ENCODE data around the gene MPPED1. TPM values are rescaled to one million over a fixed set of nuclear protein-coding genes. Genes with fewer than 3 reads are reported as not detected.

Gene MPPED1
- total and polyA plus RNA-seq, 2 of the 13 experiments (the other 11 are each of a cell fraction or from before 2014, with no cell fraction given), result 0.77 TPM; not detected in 1

DNA sequence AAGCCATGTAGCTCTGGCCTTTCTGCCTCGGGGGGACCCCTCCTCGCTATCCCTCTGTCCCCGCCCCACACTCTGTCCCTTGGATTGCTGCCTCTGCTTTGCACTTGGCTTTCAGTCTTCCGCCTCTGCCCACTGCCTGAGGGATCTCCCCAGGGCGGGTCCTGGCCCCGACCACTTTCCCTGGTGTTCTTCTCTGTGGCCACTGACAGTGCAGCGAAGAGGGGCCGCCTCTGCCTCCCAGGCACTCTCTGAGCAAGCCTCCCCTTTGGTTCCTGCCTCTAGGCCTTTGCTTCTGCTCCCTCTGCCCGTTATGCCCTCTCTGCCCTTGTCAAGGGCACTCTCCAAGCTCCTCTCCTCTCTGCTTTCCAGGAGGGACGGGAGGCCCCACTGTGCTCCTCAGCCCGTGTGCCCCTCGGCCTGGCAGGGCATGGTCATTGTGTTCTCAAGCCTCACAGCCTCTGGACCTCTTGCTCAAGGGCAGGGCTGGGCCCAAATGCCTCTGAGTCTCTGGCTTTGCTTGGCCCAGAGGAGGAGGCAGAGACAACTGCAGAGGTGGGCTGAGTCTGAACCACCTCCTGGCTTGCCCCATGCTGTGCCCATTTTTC lies 5.5 kb upstream of the MPPED1 start:
- in situ Hi-C loops (cut with HindIII; ENCODE audit: extremely low pct_ligation_motif_present, low pct_unique_long_range_greater_than_20kb), result no loop called here
- 35% methylated on average over 12 of the region's 12 CpGs for WGBS (ENCODE audit: low lambda C conversion rate)
- H3K4me1 ChIP-seq (ENCODE audit: insufficient read depth, low read length), result peaks cover 52% of the 10 kb centered on the region

GRCh38 chr22:43407591-43407990 lies 4.2 kb upstream of the MPPED1 start:
- peak overlapping the region; percentile 45 for H3K4me2 ChIP-seq (ENCODE audit: low read depth, low read length)
- intact Hi-C loops (cut with micrococcal nuclease; ENCODE audit: unreplicated experiment), result no loop called here
- H4K20me1 ChIP-seq (ENCODE audit: insufficient read depth, low read length), result no peaks in the 10 kb centered on the region
- H3K27ac ChIP-seq (ENCODE audit: extremely low read length, insufficient read depth, low read length), result no peak overlapping the region
- ATAC-seq (peak; percentile 9; the same call in 1 of the 3 replicates), FAIRE-seq (no peak), DNase-seq (ENCODE audit: low spot score) (no peak)
- H3K27me3 ChIP-seq (ENCODE audit: control insufficient read depth in 1 of 2, insufficient read depth in 2 of 2, low read length in 2 of 2), result peaks cover 0 to 2% of the 10 kb centered on the region in 2 experiments; a peak in 1 of 5 replicates
- no peak overlapping the region for H3K9ac ChIP-seq (ENCODE audit: insufficient read depth, low read depth, low read length)
- BruUV-seq (replicated peaks), result no TSS peak
- CTCF ChIA-PET (ENCODE audit: low intra/inter-chr PET ratio, low total read pairs), result no interaction called here
- WGBS (ENCODE audit: low lambda C conversion rate), result no CpG with 5 or more reads among the region's 4 CpGs
- peaks cover 40% of the 10 kb centered on the region for H3K4me1 ChIP-seq (ENCODE audit: insufficient read depth, low read length)
- H3K36me3 ChIP-seq (replicated peaks in 1 of 2; ENCODE audit: control insufficient read depth in 1 of 2, insufficient read depth in 2 of 2, low read length in 2 of 2), result no peaks in the 10 kb centered on the region
- POLR2A ChIA-PET, result interaction anchor here (1.3 to 2.2 kb wide), 4 partner anchors 8 to 19 kb away, joined by 5 to 17 read pairs (median 7); no protein-coding TSS in a partner anchor
- H3K79me2 ChIP-seq (ENCODE audit: insufficient read depth, low read length), result no peaks in the 10 kb centered on the region
- no peaks in the 10 kb centered on the region for H3K9me3 ChIP-seq (ENCODE audit: low read length)
- in situ Hi-C loops (cut with HindIII; ENCODE audit: extremely low pct_ligation_motif_present, low pct_unique_long_range_greater_than_20kb), result no loop called here
- H3K4me3 ChIP-seq (replicated peaks in 1 of 3; ENCODE audit: insufficient read depth in 1 of 3, low read depth in 2 of 3, low read length in 3 of 3), result peak overlapping the region in 1 of 3 experiments; percentile 26; a peak in 1 of 6 replicates
- no peak overlapping the region for H2AFZ ChIP-seq (ENCODE audit: low read length)
- TF ChIP-seq ZNF335 (CRISPR knock-in tag; IDR thresholded peaks at IDR 0.05) (no peak), ZNF224 (CRISPR knock-in tag; IDR thresholded peaks at IDR 0.05) (0 out of 2 replicates have a peak, but pooled peaks have one; percentile 29), ZNF343 (CRISPR knock-in tag; IDR thresholded peaks at IDR 0.05) (no peak), ZFY (CRISPR knock-in tag; IDR thresholded peaks at IDR 0.05) (0 out of 2 replicates have a peak, but pooled peaks have one; percentile 9), HOXA5 (CRISPR knock-in tag; IDR thresholded peaks at IDR 0.05) (0 out of 2 replicates have a peak, but pooled peaks have one; percentile 11), CCDC6 (CRISPR knock-in tag; IDR thresholded peaks at IDR 0.05) (peak; percentile 41; the same call in 1 of the 2 replicates), NFE2L2 (IDR thresholded peaks at IDR 0.05; ENCODE audit: low read length) (no peak), ZBTB25 (CRISPR knock-in tag; IDR thresholded peaks at IDR 0.05) (0 out of 2 replicates have a peak, but pooled peaks have one; percentile 12)

More for the DNA sequence above, 5.5 kb upstream of the MPPED1 start:
- ChIA-PET CTCF (ENCODE audit: low intra/inter-chr PET ratio, low total read pairs) (no interaction called here), POLR2A (no interaction called here)
- ATAC-seq (no peak), DNase-seq (ENCODE audit: low spot score) (no peak), FAIRE-seq (no peak)
- no peak overlapping the region for H3K9ac ChIP-seq (ENCODE audit: insufficient read depth, low read depth, low read length)
- H3K79me2 ChIP-seq (ENCODE audit: insufficient read depth, low read length), result no peaks in the 10 kb centered on the region
- TF ChIP-seq CENPX (CRISPR knock-in tag; IDR thresholded peaks at IDR 0.05) (no peak), ETV5 (CRISPR knock-in tag; IDR thresholded peaks at IDR 0.05; ENCODE audit: borderline replicate concordance) (no peak), CAMTA2 (CRISPR knock-in tag; IDR thresholded peaks at IDR 0.05; ENCODE audit: borderline replicate concordance) (no peak), CREM (IDR thresholded peaks at IDR 0.05) (no peak), CREM (CRISPR knock-in tag; IDR thresholded peaks at IDR 0.05) (no peak), DR1 (CRISPR knock-in tag; IDR thresholded peaks at IDR 0.05) (no peak), STAG1 (CRISPR knock-in tag; IDR thresholded peaks at IDR 0.05) (no peak), CHD4 (IDR thresholded peaks at IDR 0.05; ENCODE audit: borderline replicate concordance, low read length) (no peak), NFYC (CRISPR knock-in tag; IDR thresholded peaks at IDR 0.05) (no peak)
- H3K4me3 ChIP-seq (replicated peaks in 1 of 3; ENCODE audit: insufficient read depth in 1 of 3, low read depth in 2 of 3, low read length in 3 of 3), result no peak overlapping the region
- no peak overlapping the region for H3K27ac ChIP-seq (ENCODE audit: extremely low read length, insufficient read depth, low read length)
- intact Hi-C loops (cut with micrococcal nuclease; ENCODE audit: unreplicated experiment), result no loop called here
- H3K4me2 ChIP-seq (ENCODE audit: low read depth, low read length), result no peak overlapping the region
- H3K27me3 ChIP-seq (ENCODE audit: control insufficient read depth in 1 of 2, insufficient read depth in 2 of 2, low read length in 2 of 2), result no peaks in the 10 kb centered on the region
- no peaks in the 10 kb centered on the region for H4K20me1 ChIP-seq (ENCODE audit: insufficient read depth, low read length)
- no TSS peak for BruUV-seq (replicated peaks)
- H2AFZ ChIP-seq (ENCODE audit: low read length), result no peak overlapping the region
- no peaks in the 10 kb centered on the region for H3K36me3 ChIP-seq (replicated peaks in 1 of 2; ENCODE audit: control insufficient read depth in 1 of 2, insufficient read depth in 2 of 2, low read length in 2 of 2)
- no peaks in the 10 kb centered on the region for H3K9me3 ChIP-seq (ENCODE audit: low read length)
